ENCODE data around the gene DDX21.

GRCh38 chr10:69014171-69014570, 58.2 kb downstream of the DDX21 start:
- no peak for TF ChIP-seq BACH2 (CRISPR knock-in tag; IDR thresholded peaks at IDR 0.05; ENCODE audit: borderline replicate concordance)
- TF ChIP-seq ZFP30 (CRISPR knock-in tag; IDR thresholded peaks at IDR 0.05), result no peak
- no peak for TF ChIP-seq SNAI2 (CRISPR knock-in tag; IDR thresholded peaks at IDR 0.05)
- no peak for TF ChIP-seq ZNF565 (CRISPR knock-in tag; conservative IDR thresholded peaks at IDR 0.05; ENCODE audit: low read depth)
- no peak for TF ChIP-seq GLIS3 (CRISPR knock-in tag; IDR thresholded peaks at IDR 0.05)
- TF ChIP-seq ZC3H10 (CRISPR knock-in tag; IDR thresholded peaks at IDR 0.05), result no peak
- no peak for TF ChIP-seq CSDC2 (CRISPR knock-in tag; IDR thresholded peaks at IDR 0.05)
- TF ChIP-seq PATZ1 (CRISPR knock-in tag; IDR thresholded peaks at IDR 0.05; ENCODE audit: borderline replicate concordance), result no peak
- no peak for TF ChIP-seq CSRNP3 (CRISPR knock-in tag; IDR thresholded peaks at IDR 0.05)
- TF ChIP-seq RARB (CRISPR knock-in tag; IDR thresholded peaks at IDR 0.05), result no peak
- TF ChIP-seq TSHZ2 (CRISPR knock-in tag; IDR thresholded peaks at IDR 0.05), result no peak

All from SK-N-SH treated with all-trans-retinoic acid at 6 μM for 48 hours (cell line).